HG02571 (cell line): ENCODE results near the gene KLHL21.

ENCODE experiments used
- ATAC-seq: cut with Tn5 transposase; IDR thresholded peaks from one replicate; pipeline ENCODE4 v1.9.1; 2021; ENCODE audit warnings: mild to moderate bottlenecking, moderate library complexity; ENCODE audit not compliant: unreplicated experiment

KLHL21 gene

DNA sequence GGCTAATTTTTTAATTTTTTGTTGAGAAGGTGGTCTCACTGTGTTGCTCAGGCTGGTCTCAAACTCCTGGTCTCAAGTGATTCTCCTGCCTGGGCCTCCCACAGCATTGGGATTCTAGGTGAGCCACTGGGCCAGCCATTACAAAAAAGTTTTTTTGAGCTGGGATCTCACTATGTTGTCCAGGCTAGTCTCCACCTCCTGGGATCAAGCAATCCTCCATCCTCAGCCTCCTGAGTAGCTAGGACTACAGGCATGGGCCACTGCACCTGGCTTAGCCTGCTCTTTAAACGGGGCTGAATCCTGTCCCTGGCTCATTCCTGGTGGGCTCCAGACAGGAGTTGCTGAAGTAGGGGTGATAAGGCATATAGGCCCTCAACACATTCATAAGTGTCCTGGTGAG is 45.1 kb downstream of the KLHL21 start:
- ATAC-seq = no peak

DNA sequence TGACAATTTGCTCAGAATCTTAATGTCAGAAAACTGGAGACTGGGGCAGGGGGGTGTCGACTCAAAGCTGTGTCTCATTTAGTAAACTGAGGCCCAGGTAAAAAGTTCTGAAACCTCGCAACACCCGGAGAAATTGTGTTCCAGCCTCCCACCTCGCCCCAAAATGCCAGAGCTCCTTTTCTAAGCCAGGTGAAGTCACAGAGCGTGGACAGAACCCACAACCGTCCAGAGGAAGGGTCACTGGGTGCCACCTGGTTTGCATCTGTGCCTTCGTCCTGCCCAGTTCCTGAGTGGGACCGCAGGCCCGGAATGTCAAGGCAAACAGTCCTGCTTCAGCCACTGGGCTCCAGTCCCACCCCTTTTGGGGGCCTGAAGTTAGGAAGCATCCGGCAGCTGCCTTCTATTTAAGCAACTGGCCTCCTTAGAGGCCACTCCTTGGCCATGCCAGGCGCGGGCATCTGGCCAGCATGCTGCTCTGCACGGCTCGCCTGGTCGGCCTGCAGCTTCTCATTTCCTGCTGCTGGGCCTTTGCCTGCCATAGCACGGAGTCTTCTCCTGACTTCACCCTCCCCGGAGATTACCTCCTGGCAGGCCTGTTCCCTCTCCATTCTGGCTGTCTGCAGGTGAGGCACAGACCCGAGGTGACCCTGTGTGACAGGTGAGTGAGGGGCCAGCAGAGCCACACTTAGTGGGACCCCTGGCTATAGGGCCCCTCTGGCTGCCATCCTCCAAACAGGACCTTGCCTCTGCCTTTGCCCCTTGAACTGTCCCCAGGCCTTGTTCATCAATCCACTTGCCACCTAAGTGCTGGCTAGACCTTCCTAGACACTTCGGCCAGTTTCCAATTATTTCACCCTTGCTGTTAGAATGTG is 47.5 kb downstream of the KLHL21 start, which contains the start of gene TAS1R1:
TSS of gene TAS1R1 (plus strand) at position 401 of the 872 bp plus-strand sequence. CDS start at position 468, 67 bp downstream.
- no peak for ATAC-seq

DNA sequence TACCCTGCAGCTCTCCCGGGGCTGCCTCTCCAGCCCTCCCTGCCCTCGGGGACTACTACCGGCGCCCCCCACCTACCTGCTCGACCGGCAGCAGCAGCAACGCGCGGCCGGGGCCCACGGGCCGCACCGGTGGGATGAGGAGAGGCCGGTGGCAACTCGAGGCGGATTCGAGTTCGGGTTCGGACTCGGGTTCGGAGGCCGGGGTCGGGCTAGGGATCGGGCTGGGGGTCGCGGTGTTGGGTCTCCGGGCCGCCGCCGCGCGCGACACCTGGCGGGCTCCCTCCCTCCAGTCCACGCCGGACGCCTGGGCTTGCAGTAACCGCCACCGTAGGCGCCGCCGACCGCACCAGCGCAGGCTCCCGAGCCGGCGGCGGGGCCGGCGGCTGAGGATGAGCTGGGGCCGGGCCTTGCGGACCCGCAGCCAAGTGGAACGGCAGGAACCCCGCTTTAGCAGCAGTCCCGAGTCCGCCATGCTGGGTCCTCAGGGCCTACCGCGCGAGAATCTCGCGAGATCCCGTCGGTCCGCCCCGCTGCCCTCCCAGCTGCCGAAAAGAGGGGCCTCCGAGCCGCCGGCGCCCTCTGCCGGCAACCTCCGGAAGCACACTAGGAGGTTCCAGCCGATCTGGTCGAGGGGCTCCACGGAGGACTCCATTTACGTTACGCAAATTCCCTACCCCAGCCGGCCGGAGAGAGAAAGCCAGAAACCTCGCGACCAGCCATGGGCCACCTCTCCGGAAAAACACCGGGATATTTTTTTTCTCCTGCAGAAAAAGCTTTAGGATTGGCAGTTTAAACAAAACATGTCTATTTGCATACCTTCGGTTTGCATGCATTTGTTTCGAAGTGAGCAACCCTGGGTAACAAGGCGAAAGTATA is 48.4 kb downstream of the KLHL21 start, which contains the start of gene NOL9:
TSS of gene NOL9 (minus strand) at position 483 of the 876 bp plus-strand sequence. CDS start at position 472, 11 bp downstream.
- peak; percentile 82 for ATAC-seq

DNA sequence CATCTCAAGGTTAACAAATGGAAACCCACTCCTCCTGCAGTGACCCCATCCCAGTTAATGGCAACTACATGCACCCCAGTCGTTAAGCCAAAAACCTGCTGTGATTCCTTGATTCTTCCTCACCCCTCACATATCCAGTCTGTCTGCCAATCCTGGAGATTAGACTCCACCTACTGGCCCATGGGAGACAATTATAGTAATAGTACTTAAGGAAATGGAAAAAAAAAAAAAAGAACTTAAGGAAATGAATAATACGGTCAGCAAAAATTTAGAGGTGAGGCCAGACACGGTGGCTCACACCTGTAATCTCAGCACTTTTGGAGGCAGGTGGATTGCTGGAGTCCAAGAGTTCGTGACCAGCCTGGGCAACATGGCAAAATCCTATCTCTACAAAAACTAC is 55.4 kb downstream of the KLHL21 start:
- no peak for ATAC-seq

DNA sequence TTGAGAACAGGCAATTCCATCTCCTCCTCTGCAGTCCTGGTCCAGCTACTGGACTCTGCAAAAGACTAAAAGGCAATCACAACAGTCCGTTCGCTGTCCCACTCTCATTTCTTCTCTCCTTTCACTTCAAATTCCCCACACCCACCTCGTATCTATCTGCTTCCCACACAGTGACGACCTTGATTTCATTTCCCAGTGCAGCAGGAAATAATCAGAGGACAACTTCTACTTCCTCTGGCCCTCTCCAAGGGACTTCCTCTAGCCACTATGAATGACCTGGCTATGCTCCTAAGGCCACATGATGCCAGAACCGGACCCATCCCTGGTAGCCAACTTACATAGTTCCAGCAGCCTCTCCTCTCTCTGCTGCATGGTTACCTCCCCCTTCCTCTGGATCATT is 56.3 kb downstream of the KLHL21 start:
- no peak for ATAC-seq

DNA sequence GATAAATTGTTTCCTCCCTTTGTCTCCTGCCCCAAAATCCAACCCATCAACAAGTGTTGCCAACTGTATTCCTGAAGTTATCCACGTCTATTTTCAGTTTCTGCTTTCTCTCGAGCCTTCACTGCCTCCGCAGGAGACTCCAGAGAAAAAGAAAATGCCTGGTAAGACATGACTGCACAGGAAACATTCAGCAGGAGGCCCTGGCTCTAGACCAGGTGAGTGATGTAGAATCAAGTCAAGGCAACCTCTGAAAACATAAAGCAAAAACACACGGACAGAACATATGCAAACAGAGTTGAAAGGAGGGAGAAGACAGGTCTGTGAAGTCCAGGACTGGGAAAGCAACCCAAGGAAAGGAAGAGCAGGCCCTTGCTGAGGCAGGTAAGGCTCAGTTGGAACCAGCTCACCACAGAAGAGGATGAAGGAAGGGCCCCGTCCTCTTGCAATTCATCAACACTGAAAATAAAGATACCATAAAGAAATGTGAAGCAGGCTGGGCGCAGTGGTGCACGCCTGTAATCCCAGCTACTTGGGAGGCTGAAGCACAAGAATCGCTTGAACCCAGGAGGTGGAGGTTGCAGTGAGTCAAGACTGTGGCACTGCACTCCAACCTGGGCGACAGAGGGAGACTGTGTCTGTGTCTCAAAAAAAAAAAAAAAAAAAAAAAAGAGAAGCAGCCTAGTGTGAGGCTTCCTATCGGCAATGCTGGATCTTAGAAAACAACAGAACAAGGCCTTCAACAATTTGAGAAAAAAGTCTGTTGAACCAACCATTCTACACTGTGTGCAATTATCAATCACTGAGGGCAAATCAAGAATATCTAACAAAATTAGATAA is 57.2 kb downstream of the KLHL21 start:
- no peak for ATAC-seq

DNA sequence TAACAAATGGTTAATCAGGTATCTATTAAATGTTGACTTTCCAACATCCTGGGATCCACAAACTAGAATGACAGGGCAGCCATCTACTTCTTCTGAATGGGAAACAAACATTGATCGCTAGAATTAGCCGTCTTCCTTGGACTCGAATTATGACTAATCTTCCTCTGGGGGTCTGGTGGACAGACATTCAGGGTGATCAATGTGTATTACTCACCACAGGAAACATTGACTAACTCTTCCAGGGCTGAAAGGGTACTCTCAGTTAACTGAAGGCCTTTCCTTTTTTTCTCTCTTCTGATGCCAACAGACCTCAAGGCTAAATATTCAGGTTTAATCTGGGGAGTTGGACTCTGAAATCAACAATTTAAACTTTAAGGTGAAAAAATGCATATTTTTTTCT is 57.8 kb downstream of the KLHL21 start:
- ATAC-seq = no peak
